Inferior parietal cortex (tissue), 1 donor: Measurements from ENCODE around the gene PITPNM3.
"Not testable (repeated sequence)": the region's sequence is repeated elsewhere in the genome, so short reads cannot be mapped to it uniquely, and the experiment has no call there.

Source experiments
- DNase-seq: peaks from one replicate; pipeline ENCODE4 v3.0.0-alpha.2; 2016; ENCODE audit errors: extremely low spot score

PITPNM3 gene

DNA sequence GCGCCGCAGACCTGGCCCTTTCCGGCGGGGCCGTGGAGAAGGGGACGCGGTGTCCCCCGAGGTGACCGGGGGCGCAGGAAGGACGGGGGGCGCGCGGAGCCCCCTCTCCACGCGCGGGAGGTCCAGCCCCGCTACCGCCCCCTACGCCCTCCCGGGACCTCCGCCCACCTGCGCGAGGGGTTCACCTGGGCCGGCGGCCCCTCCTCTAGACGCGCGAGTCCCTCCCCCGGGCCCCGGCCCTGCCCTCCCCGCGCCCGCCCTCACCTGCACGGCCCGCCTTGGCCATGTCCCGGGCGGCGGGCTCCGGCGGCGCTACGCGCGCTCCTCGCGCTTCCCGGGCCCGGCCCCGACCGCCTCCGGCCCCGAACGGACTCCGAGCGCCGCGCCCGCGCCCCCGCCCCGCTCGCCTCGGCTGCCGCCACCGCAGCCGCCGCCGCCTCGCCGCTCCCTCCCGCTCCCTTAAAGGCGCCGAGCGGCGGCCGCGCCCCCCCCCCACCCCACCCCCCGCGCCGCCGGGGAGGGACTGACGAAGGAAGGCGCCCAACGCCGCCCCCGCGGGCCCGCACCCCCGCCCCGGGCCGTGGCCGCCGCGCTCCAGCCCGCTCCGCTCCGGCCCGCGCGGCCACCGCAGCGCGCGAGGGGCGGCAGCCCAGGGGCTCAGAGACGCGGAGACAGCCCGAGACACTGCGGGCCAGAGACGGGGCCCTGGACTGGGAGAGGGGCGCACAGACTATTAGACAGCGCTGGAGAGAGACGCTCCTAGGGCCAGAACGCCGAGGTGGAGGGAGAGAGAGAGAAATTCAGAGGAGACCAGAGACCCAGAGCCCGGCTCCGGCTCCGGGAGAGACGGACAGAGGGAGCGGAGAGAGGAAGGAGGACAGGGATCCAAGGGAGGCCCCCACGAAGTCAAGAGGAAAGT is at the start of gene PITPNM3:
Gene PITPNM3 (minus strand): TSS at position 435 of the 919 bp plus-strand sequence. CDS start 149 bp downstream, at position 286.
- DNase-seq: no peak

GRCh38 chr17:6605142-6605541 is 48.8 kb upstream of the PITPNM3 start:
- DNase-seq: no peak

GRCh38 chr17:6603744-6604325 is 47.5 kb upstream of the PITPNM3 start:
- no peak for DNase-seq

DNA sequence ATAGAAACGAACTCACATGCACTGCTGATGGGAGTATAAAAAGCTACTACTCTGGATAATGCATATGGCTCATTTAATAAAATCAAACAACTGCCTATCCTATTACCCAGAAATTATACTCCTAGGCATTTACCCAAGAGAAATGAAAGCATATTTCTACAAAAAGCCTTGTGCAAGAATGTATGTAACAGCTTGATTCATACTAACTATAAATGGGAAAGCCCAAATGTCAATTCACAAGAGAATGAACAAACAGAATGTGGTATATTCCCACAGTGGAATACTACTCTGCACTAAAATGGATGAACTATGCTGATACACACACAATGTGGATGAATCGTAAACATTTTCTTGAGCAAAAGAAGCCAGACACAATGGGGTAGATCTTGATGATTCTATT is 45.8 kb upstream of the PITPNM3 start:
- no peak for DNase-seq

GRCh38 chr17:6599364-6599763 is 43.0 kb upstream of the PITPNM3 start:
- peak; percentile 61 for DNase-seq

- no peak for DNase-seq
Observed at GRCh38 chr17:6597727-6598126, 41.4 kb upstream of the PITPNM3 start.

DNA sequence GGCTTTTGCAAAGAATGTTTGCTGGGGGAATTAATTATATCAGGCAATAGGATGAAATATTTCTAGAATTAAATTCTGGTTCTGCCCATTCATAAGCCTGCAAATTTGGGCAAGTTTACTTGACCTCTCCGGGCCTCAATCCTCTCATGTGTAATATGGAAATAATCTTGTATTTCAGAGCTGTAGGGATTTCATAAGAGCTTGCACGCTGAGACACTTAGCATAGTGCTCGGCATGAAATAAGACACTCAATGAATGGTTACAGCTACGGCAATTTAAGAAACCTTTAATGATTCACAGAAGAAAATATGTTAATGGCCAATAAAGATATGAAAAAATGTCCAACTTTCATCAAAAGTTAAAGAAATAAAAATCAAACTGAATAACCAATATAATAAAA is 40.6 kb upstream of the PITPNM3 start:
- no peak for DNase-seq

DNA sequence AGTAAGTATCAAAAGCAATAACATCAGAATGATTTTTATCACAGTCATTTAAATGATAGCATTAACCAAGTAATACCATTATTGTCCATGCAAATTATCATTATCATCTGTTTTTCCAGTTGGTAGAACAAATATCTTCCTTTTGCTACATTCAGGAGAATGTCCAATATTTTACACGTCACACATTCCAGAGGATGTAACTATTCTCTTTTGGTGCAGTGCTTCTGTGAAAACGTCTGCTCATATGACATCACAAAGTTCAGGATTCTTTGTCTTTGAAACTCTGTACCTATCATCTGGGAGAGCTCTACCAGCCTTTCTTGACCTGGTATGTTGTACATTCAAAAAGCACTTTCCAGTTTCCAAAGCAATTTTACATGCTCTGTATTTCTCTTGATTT is 40.2 kb upstream of the PITPNM3 start:
- no peak for DNase-seq

- DNase-seq: no peak
Observed at GRCh38 chr17:6596081-6596480, 39.7 kb upstream of the PITPNM3 start.

GRCh38 chr17:6593371-6593770 is 37.0 kb upstream of the PITPNM3 start:
- not testable (repeated sequence) for DNase-seq

- no peak for DNase-seq
Observed at GRCh38 chr17:6592173-6592572, 35.8 kb upstream of the PITPNM3 start.

DNA sequence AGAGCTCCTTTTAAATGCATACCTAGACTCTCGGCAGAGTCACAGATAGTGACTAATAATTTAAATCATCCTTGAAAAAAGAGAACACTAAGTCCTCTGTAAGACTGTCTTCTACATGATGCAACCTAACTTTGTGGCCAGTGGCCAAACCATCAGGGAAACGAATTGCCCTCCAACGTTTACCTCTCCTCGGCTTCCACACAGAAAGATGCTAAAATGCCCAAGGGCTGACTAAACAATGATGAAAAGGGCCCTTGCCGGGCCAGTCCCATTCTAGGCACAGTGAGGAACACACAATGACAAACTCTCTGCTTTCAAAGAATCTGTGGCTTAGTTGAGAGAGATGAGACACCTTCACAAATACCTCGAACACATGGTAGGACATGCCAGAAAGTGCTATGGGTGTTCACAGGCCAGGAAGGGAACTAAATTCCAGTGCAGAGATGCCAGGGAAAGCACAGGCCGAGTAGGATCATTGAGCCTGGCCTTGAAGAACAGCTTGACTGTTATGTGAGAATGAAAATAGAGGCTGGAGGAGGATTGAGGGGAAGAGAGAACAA is 35.3 kb upstream of the PITPNM3 start:
- no peak for DNase-seq

- DNase-seq: no peak
Observed at GRCh38 chr17:6589266-6589946, 33.1 kb upstream of the PITPNM3 start.

DNA sequence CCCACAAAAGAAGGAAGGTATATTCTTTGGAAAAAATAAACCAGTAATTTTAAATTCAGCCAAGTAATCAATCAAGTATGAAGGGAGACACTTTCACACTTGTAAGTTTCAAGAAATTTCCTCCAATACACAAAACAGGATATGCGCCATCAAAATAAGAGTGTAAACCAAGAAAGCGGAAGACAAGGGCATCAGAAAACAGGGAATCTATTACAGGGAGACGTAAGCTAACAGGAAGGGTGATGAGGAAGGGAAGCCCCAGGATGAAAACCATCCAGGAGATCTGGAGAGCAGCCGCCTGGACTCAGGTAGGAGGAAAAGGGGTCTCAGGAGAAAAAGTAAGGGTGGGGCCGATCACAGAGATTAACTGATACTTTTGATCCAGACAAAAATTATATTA is 31.8 kb upstream of the PITPNM3 start:
- DNase-seq: no peak

- no peak for DNase-seq
Observed at GRCh38 chr17:6587310-6587709, 31.0 kb upstream of the PITPNM3 start.

DNA sequence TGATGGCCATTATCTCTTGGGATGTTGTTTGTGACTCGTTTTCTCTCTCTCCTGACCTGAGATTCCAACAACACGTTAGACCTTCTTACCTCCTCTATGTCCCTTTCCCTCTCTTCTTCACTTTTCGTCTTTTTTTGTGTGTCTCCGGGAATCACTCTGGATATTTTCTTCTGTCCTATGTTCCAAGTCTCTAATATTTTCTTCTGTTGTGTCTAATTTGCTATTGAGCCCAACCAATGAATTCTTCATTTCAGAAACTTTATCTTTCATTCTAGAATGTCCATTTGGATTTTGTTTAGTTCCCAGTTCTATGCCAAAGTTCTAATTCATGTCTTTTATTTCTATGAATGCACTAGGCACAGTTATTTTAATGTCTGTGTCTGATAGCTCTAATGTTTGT is 27.1 kb upstream of the PITPNM3 start:
- DNase-seq: no peak

- no peak for DNase-seq
Observed at GRCh38 chr17:6580625-6581024, 24.3 kb upstream of the PITPNM3 start.

- no peak for DNase-seq
Observed at GRCh38 chr17:6578491-6578890, 22.1 kb upstream of the PITPNM3 start.

DNA sequence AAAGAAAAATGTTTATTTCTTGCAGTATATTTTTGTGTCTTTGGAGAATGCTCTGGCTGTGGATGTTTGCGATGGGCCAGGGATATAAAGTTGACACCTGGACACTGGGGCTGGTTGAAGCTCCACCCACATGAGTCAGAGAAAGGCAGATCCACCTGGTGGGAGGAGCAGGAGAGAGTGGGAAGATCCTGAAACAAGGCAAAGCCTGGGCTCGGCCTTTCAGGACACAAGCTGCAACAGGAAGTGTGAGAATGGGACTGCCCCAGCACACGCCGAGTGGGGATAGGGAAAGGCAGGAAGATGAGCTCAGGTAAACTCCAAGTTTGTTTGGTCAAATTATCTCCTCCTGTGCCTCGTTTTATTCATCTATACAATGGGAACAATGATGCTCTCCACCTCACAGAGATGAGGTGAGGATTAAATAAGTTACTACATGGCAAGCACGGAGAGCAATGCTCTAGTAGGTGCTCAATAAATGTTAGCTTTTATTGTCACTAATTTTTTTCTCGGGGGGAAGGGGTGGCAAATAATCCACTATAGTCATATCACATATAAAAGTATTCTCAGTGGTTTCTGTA is 21.4 kb upstream of the PITPNM3 start:
- no peak for DNase-seq

GRCh38 chr17:6576038-6576785 is 19.9 kb upstream of the PITPNM3 start:
- DNase-seq: no peak

DNA sequence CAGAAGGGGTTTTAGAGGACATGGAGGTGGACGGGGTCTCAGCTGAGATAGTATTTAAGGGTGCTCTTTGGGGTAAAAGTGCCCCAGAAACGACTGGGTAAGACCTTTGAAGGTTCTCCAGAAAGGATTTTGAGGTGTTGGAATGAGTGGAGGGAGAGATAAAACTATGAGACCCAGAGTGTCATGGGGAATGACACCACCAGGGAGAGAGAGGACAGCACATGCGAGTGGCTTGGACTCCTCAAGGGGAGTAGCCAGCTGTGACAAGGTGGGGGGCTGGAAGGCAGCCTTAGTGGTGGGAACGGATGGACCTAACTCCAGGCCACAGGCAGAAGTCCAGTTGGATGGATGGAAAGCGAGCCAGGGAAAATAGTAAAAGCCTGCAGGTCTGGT is 19.2 kb upstream of the PITPNM3 start:
- no peak for DNase-seq
